GM19452 (cell line): ENCODE data around the gene SRRM4.
"Not testable (repeated sequence)": the region's sequence is repeated elsewhere in the genome, so short reads cannot be mapped to it uniquely, and the experiment has no call there.

Experiments used
- ATAC-seq: cut with Tn5 transposase; IDR thresholded peaks from one replicate; pipeline ENCODE4 v1.9.1; 2021; ENCODE audit not compliant: unreplicated experiment

SRRM4 gene

GRCh38 chr12:119008691-119009221 is 27.4 kb downstream of the SRRM4 start:
- no peak for ATAC-seq

GRCh38 chr12:119011231-119011630 is 29.9 kb downstream of the SRRM4 start:
- ATAC-seq: no peak

- ATAC-seq: no peak
These were observed 30.8 kb downstream of the SRRM4 start for GRCh38 chr12:119012179-119012578.

GRCh38 chr12:119013023-119013422 is 31.7 kb downstream of the SRRM4 start:
- no peak for ATAC-seq

- ATAC-seq: no peak
These were observed 33.0 kb downstream of the SRRM4 start for GRCh38 chr12:119014368-119014767.

- no peak for ATAC-seq
These were observed 35.4 kb downstream of the SRRM4 start for GRCh38 chr12:119016715-119017114.

- no peak for ATAC-seq
These were observed 37.8 kb downstream of the SRRM4 start for GRCh38 chr12:119019166-119019565.

GRCh38 chr12:119020406-119021360 is 39.3 kb downstream of the SRRM4 start:
- no peak for ATAC-seq

GRCh38 chr12:119024356-119024755 is 43.0 kb downstream of the SRRM4 start:
- ATAC-seq: no peak

- no peak for ATAC-seq
These were observed 44.4 kb downstream of the SRRM4 start for GRCh38 chr12:119025786-119026185.

GRCh38 chr12:119033332-119033731 is 52.0 kb downstream of the SRRM4 start:
- ATAC-seq: not testable (repeated sequence)

GRCh38 chr12:119036878-119037825 is 55.8 kb downstream of the SRRM4 start:
- no peak for ATAC-seq

GRCh38 chr12:119044094-119044493 is 62.8 kb downstream of the SRRM4 start:
- no peak for ATAC-seq

GRCh38 chr12:119047641-119048040 is 66.3 kb downstream of the SRRM4 start:
- no peak for ATAC-seq

GRCh38 chr12:119050663-119051062 is 69.3 kb downstream of the SRRM4 start:
- ATAC-seq: no peak

GRCh38 chr12:119051474-119051873 is 70.1 kb downstream of the SRRM4 start:
- ATAC-seq: no peak

- ATAC-seq: no peak
These were observed 70.7 kb downstream of the SRRM4 start for GRCh38 chr12:119052001-119052400.

- no peak for ATAC-seq
These were observed 74.6 kb downstream of the SRRM4 start for GRCh38 chr12:119055977-119056376.

- ATAC-seq: no peak
These were observed 79.8 kb downstream of the SRRM4 start for GRCh38 chr12:119060847-119061796.
